ENCODE measurements around the gene ACTR10.

Gene ACTR10

GRCh38 chr14:58282925-58283593, 83.1 kb downstream of the ACTR10 start:
- no peak for DNase-seq

- DNase-seq: no peak
Observed at GRCh38 chr14:58283730-58284129, 83.8 kb downstream of the ACTR10 start.

- no peak for DNase-seq
Observed at GRCh38 chr14:58285132-58285531, 85.2 kb downstream of the ACTR10 start.
